H9 (cell line): ENCODE data around the gene GNPDA1. TPM values are rescaled to one million over a fixed set of nuclear protein-coding genes. Genes with fewer than 3 reads are reported as not detected.

Source experiments
- DNase-seq: peaks from one replicate; pipeline ENCODE4 v3.0.0-alpha.2; 2017
- H2AFZ ChIP-seq: one replicate; pipeline ENCODE4 v1.6.1; 2013; ENCODE audit warnings: mild to moderate bottlenecking, low read length, control low read depth, moderate library complexity
- H2AK5ac ChIP-seq: 2 replicates; pipeline ENCODE4 v1.6.1; 2013; ENCODE audit warnings: low read length, control low read depth, mixed read lengths; ENCODE audit not compliant: insufficient read length
- H2BK120ac ChIP-seq: one replicate; pipeline ENCODE4 v1.6.1; 2013; ENCODE audit warnings: low read depth, mild to moderate bottlenecking, low read length, control low read depth, inconsistent platforms; ENCODE audit not compliant: poor library complexity, severe bottlenecking
- H2BK12ac ChIP-seq: 2 replicates; pipeline ENCODE4 v1.6.1; 2013; ENCODE audit warnings: low read length, control low read depth, mixed read lengths, low read depth; ENCODE audit not compliant: insufficient read length
- H2BK15ac ChIP-seq: 2 replicates; pipeline ENCODE4 v1.6.1; 2013; ENCODE audit warnings: low read depth, low read length, control low read depth
- H2BK20ac ChIP-seq: one replicate; pipeline ENCODE4 v1.6.1; 2013; ENCODE audit warnings: low read depth, mild to moderate bottlenecking, low read length, control low read depth, inconsistent platforms; ENCODE audit not compliant: poor library complexity, severe bottlenecking
- H2BK5ac ChIP-seq: 2 replicates; pipeline ENCODE4 v1.6.1; 2013; ENCODE audit warnings: low read length, control low read depth, mixed read lengths; ENCODE audit not compliant: insufficient read length
- H3K14ac ChIP-seq: 2 replicates; pipeline ENCODE4 v1.6.1; 2013; ENCODE audit warnings: low read length, control low read depth; ENCODE audit not compliant: insufficient read depth
- H3K18ac ChIP-seq: 2 replicates; pipeline ENCODE4 v1.6.1; 2013; ENCODE audit warnings: low read depth, mild to moderate bottlenecking, mixed read lengths, low read length, control low read depth; ENCODE audit not compliant: insufficient read length
- H3K23ac ChIP-seq: 2 replicates; pipeline ENCODE4 v1.6.1; 2013; ENCODE audit warnings: low read length, control low read depth, mixed read lengths, low read depth; ENCODE audit not compliant: insufficient read length
- H3K23me2 ChIP-seq: 2 replicates; pipeline ENCODE4 v1.6.1; 2013; ENCODE audit warnings: low read depth, mild to moderate bottlenecking, mixed read lengths, low read length, control low read depth; ENCODE audit not compliant: insufficient read length, poor library complexity, severe bottlenecking
- H3K27ac ChIP-seq: 2 replicates; pipeline ENCODE4 v1.5.1; 2013; ENCODE audit warnings: low read length, control low read depth, mixed read lengths, low read depth; ENCODE audit not compliant: insufficient read length
- H3K27me3 ChIP-seq: 2 replicates; pipeline ENCODE4 v1.6.1; 2013; ENCODE audit warnings: low read length, control low read depth, inconsistent platforms; ENCODE audit not compliant: insufficient read depth
- H3K4ac ChIP-seq: 2 replicates; pipeline ENCODE4 v1.6.1; 2013; ENCODE audit warnings: low read depth, mild to moderate bottlenecking, control low read depth, inconsistent platforms, low read length, moderate library complexity
- H3K4me1 ChIP-seq: 2 replicates; pipeline ENCODE4 v1.6.1; 2013; ENCODE audit warnings: low read length, control low read depth, inconsistent platforms; ENCODE audit not compliant: insufficient read depth
- H3K4me2 ChIP-seq: 2 replicates; pipeline ENCODE4 v1.6.1; 2013; ENCODE audit warnings: low read length, control low read depth, mixed read lengths; ENCODE audit not compliant: insufficient read length, insufficient read depth
- H3K56ac ChIP-seq: 2 replicates; pipeline ENCODE4 v1.6.1; 2013; ENCODE audit warnings: low read depth, mild to moderate bottlenecking, mixed read lengths, low read length, control low read depth; ENCODE audit not compliant: insufficient read length
- H3K79me1 ChIP-seq: 2 replicates; pipeline ENCODE4 v1.6.1; 2013; ENCODE audit warnings: low read depth, mild to moderate bottlenecking, moderate library complexity, low read length, control low read depth, inconsistent platforms; ENCODE audit not compliant: insufficient read depth, poor library complexity, severe bottlenecking
- H3K79me2 ChIP-seq: 2 replicates; pipeline ENCODE4 v1.6.1; 2013; ENCODE audit warnings: low read length, control low read depth, inconsistent platforms; ENCODE audit not compliant: insufficient read depth
- H3K9ac ChIP-seq: 2 replicates; pipeline ENCODE4 v1.6.1; 2013; ENCODE audit warnings: low read length, control low read depth, mixed read lengths; ENCODE audit not compliant: insufficient read length; ENCODE audit errors: extremely low read depth
- H3K9me3 ChIP-seq: one replicate; pipeline ENCODE4 v1.6.1; 2013; ENCODE audit warnings: low read depth, low read length, inconsistent platforms; ENCODE audit not compliant: control insufficient read depth
- H3T11ph ChIP-seq: one replicate; pipeline ENCODE4 v1.6.1; 2013; ENCODE audit warnings: mild to moderate bottlenecking, low read length, control low read depth, inconsistent platforms
- H4K20me1 ChIP-seq: one replicate; pipeline ENCODE4 v1.6.1; 2013; ENCODE audit not compliant: control insufficient read depth, insufficient read length, insufficient read depth
- H4K5ac ChIP-seq: 2 replicates; pipeline ENCODE4 v1.6.1; 2013; ENCODE audit warnings: low read depth, mild to moderate bottlenecking, mixed read lengths, low read length, control low read depth; ENCODE audit not compliant: insufficient read length
- H4K8ac ChIP-seq: replicated peaks from 2 replicates; pipeline ENCODE4 v1.6.1; 2013; ENCODE audit warnings: low read length, control low read depth, mixed read lengths, low read depth; ENCODE audit not compliant: insufficient read length
- H4K91ac ChIP-seq: 2 replicates; pipeline ENCODE4 v1.6.1; 2013; ENCODE audit warnings: low read depth, mild to moderate bottlenecking, moderate library complexity, mixed read lengths, low read length, control low read depth; ENCODE audit not compliant: insufficient read length
- H3K27ac Mint-ChIP-seq, 3 experiments: 2 replicates in 2 of 3; 3 replicates in 1 of 3; pipeline ENCODE4 v1.8.0; 2020 to 2021; ENCODE audit warnings: mixed read lengths in 3 of 3, mild to moderate bottlenecking in 1 of 3, moderate library complexity in 1 of 3
- H3K27me3 Mint-ChIP-seq: 2 replicates; pipeline ENCODE4 v1.8.0; 2021; ENCODE audit warnings: low read depth, mild to moderate bottlenecking, moderate library complexity, mixed read lengths
- H3K36me3 Mint-ChIP-seq, 3 experiments: 2 replicates in 2 of 3; 3 replicates in 1 of 3; pipeline ENCODE4 v1.8.0; 2020 to 2021; ENCODE audit warnings: low read depth in 3 of 3, mixed read lengths in 3 of 3; ENCODE audit not compliant: insufficient read depth in 1 of 3
- H3K4me1 Mint-ChIP-seq, 2 experiments: 2 replicates each; pipeline ENCODE4 v1.8.0; 2020; ENCODE audit warnings: mixed read lengths in 2 of 2
- H3K4me3 Mint-ChIP-seq, 2 experiments: 2 replicates in 1 of 2; 3 replicates in 1 of 2; pipeline ENCODE4 v1.8.0; 2020 to 2021; ENCODE audit warnings: mild to moderate bottlenecking in 2 of 2, mixed read lengths in 2 of 2, moderate library complexity in 1 of 2
- H3K9me3 Mint-ChIP-seq, 2 experiments: 2 replicates in 1 of 2; 3 replicates in 1 of 2; pipeline ENCODE4 v1.8.0; 2020; ENCODE audit warnings: mild to moderate bottlenecking in 2 of 2, mixed read lengths in 2 of 2, moderate library complexity in 1 of 2
- CTCF ChIP-seq: fragments of 200-600 bp; sonication (generic); conservative IDR thresholded peaks from 3 replicates; pipeline ENCODE4 v1.8.0; 2021; ENCODE audit warnings: antibody characterized with exemption, mild to moderate bottlenecking
- WGBS: extraction: QIAGEN DNeasy Blood & Tissue Kit; methylation state at CpG from one replicate; pipeline ENCODE4 v1.1.7; 2013; ENCODE audit warnings: missing lambda C conversion rate, low lambda C conversion rate, mixed read lengths; ENCODE audit not compliant: insufficient read length; ENCODE audit errors: extremely low coverage; 5-methylcytosine and 5-hydroxymethylcytosine counted together
- total RNA-seq: library from RNA; stranded (reverse); gene quantifications from 2 replicates; pipeline ENCODE4 v1.2.1, GENCODE V29; 2021

The GNPDA1 gene
- total RNA-seq, 1 experiment from 2014 or later = 66.8 TPM

GRCh38 chr5:141963701-141964100, 49.1 kb downstream of the GNPDA1 start:
- no peak overlapping the region for H2AFZ ChIP-seq
- no peak overlapping the region for H4K5ac ChIP-seq
- H3K9me3 ChIP-seq = no peaks in the 10 kb centered on the region
- no peak overlapping the region for H3T11ph ChIP-seq
- no peak for TF ChIP-seq CTCF
- DNase-seq = no peak
- no peaks in the 10 kb centered on the region for H3K79me1 ChIP-seq
- Mint-ChIP-seq H3K4me1 (peaks cover 19 to 21% of the 10 kb centered on the region in 2 experiments), H3K27me3 (no peaks in the 10 kb centered on the region), H3K9me3 (no peaks in the 10 kb centered on the region), H3K36me3 (no peaks in the 10 kb centered on the region), H3K27ac (no peak overlapping the region), H3K4me3 (no peak overlapping the region)
- no peak overlapping the region for H2BK12ac ChIP-seq
- no peak overlapping the region for H3K4ac ChIP-seq
- no peaks in the 10 kb centered on the region for H3K23me2 ChIP-seq
- no peak overlapping the region for H3K4me2 ChIP-seq
- no peak overlapping the region for H4K91ac ChIP-seq
- H2BK15ac ChIP-seq = no peak overlapping the region
- H3K27me3 ChIP-seq = no peaks in the 10 kb centered on the region
- no peak overlapping the region for H3K56ac ChIP-seq
- H2AK5ac ChIP-seq = no peak overlapping the region
- no peak overlapping the region for H3K27ac ChIP-seq
- H3K23ac ChIP-seq = no peak overlapping the region
- H2BK120ac ChIP-seq = no peak overlapping the region
- H4K20me1 ChIP-seq = no peaks in the 10 kb centered on the region
- H2BK20ac ChIP-seq = no peak overlapping the region
- peaks cover 2% of the 10 kb centered on the region; the same call in 1 of the 2 replicates for H3K4me1 ChIP-seq
- H2BK5ac ChIP-seq = no peak overlapping the region
- H3K79me2 ChIP-seq = no peaks in the 10 kb centered on the region
- H3K14ac ChIP-seq = no peak overlapping the region
- H3K9ac ChIP-seq = no peak overlapping the region
- WGBS = no CpG with 5 or more reads among the region's 3 CpGs
- H4K8ac ChIP-seq = no peak overlapping the region
- no peak overlapping the region for H3K18ac ChIP-seq
